ENCODE results near the gene EFNB1.

GRCh38 chrX:68801737-68802290 is 27.0 kb upstream of the EFNB1 start:
- TF ChIP-seq CTCF (IDR thresholded peaks at IDR 0.05) (no peak), POLR2A (IDR thresholded peaks at IDR 0.05) (no peak)
